OCI-LY1 (cell line): ENCODE data around the gene IKBKG.

Experiments
- H2AFZ ChIP-seq: fragments of 200-600 bp; sonication (generic), shearing (Covaris generic); 2 replicates; pipeline ENCODE4 v1.6.0; 2014; ENCODE audit warnings: antibody characterized with exemption, mild to moderate bottlenecking, low read length
- H3F3A ChIP-seq: fragments of 200-600 bp; sonication (generic), shearing (Covaris generic); 2 replicates; pipeline ENCODE4 v1.6.0; 2014; ENCODE audit warnings: mild to moderate bottlenecking, antibody characterized with exemption, low read length, moderate library complexity; ENCODE audit not compliant: insufficient read depth
- H3K27ac ChIP-seq: fragments of 200-600 bp; sonication (generic); 2 replicates; pipeline ENCODE4 v1.5.1; 2014; ENCODE audit warnings: low read length, mixed run types, mild to moderate bottlenecking, low read depth; ENCODE audit not compliant: poor library complexity, severe bottlenecking
- H3K27me3 ChIP-seq: fragments of 200-600 bp; sonication (generic); 2 replicates; pipeline ENCODE4 v1.6.0; 2014; ENCODE audit warnings: antibody characterized with exemption, mild to moderate bottlenecking, low read length, moderate library complexity; ENCODE audit not compliant: insufficient read depth
- H3K36me3 ChIP-seq: fragments of 200-600 bp; sonication (generic); 2 replicates; pipeline ENCODE4 v1.6.1; 2014; ENCODE audit warnings: mild to moderate bottlenecking, antibody characterized with exemption, low read length, moderate library complexity, mixed read lengths; ENCODE audit not compliant: insufficient read depth
- H3K4me1 ChIP-seq: fragments of 200-600 bp; sonication (generic); 2 replicates; pipeline ENCODE4 v1.5.1; 2014; ENCODE audit warnings: mild to moderate bottlenecking, low read length, moderate library complexity; ENCODE audit not compliant: insufficient read depth, severe bottlenecking
- H3K4me2 ChIP-seq: fragments of 200-600 bp; sonication (generic), shearing (Covaris generic); 2 replicates; pipeline ENCODE4 v1.6.1; 2014; ENCODE audit warnings: low read length
- H3K4me3 ChIP-seq: fragments of 200-600 bp; sonication (generic); 2 replicates; pipeline ENCODE4 v1.5.1; 2014; ENCODE audit warnings: low read length, low read depth, mild to moderate bottlenecking, mixed read lengths; ENCODE audit not compliant: poor library complexity, severe bottlenecking
- H3K79me2 ChIP-seq: fragments of 200-600 bp; shearing (Covaris generic); 2 replicates; pipeline ENCODE4 v1.6.1; 2016; ENCODE audit warnings: mixed run types, low read length, mixed read lengths; ENCODE audit not compliant: insufficient read depth
- H3K9ac ChIP-seq: fragments of 200-600 bp; sonication (generic), shearing (Covaris generic); 2 replicates; pipeline ENCODE4 v1.6.1; 2014; ENCODE audit warnings: mild to moderate bottlenecking, low read length, mixed read lengths
- H3K9me2 ChIP-seq: fragments of 200-600 bp; sonication (generic), shearing (Covaris generic); 2 replicates; pipeline ENCODE4 v1.6.1; 2014; ENCODE audit warnings: low read depth, mild to moderate bottlenecking, low read length, mixed read lengths
- H3K9me3 ChIP-seq: fragments of 200-600 bp; shearing (Covaris generic); 2 replicates; pipeline ENCODE4 v1.6.1; 2014; ENCODE audit warnings: low read length, mixed read lengths
- H4K20me1 ChIP-seq: fragments of 200-600 bp; sonication (generic), shearing (Covaris generic); 2 replicates; pipeline ENCODE4 v1.6.0; 2016; ENCODE audit warnings: mild to moderate bottlenecking, low read length; ENCODE audit not compliant: insufficient read depth
- EZH2 ChIP-seq: fragments of 200-600 bp; sonication (generic), shearing (Covaris generic); IDR thresholded peaks from 2 replicates; pipeline ENCODE4 v1.8.0; 2017; ENCODE audit warnings: borderline replicate concordance, mixed run types, mild to moderate bottlenecking, antibody characterized with exemption, low read length, moderate library complexity, mixed read lengths
- TF ChIP-seq, protein P1 (sequence below): fragments of 200-600 bp; sonication (generic), shearing (Covaris generic); IDR thresholded peaks from 2 replicates; pipeline ENCODE4 v1.5.1; 2017; ENCODE audit warnings: mild to moderate bottlenecking, antibody characterized with exemption, low read length, moderate library complexity, mixed read lengths

IKBKG gene

DNA sequence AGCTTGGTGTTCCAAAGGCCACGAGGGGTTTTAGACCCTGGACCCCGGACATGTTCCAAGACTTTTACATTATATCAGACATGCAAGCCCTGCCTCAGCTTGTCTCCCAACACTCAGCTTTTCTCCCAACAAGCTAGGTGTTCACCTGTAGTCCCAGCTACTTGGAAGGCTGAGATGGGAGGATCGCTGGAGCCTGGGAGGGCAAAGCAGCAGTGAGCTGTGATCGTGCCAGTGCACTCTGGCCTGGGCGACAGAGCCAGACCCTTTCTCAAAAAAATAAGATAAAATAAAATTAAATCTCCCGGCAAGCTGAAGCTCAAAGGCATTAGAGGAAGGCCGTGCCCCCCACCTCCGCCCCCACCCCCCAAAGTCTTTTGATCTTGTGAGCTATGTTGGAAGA, 51.2 kb downstream of the IKBKG start:
- Histone ChIP-seq H3K9ac (no peak overlapping the region), H3K27ac (no peak overlapping the region), H3K36me3 (no peaks in the 10 kb centered on the region), H3K27me3 (no peaks in the 10 kb centered on the region), H3K79me2 (no peaks in the 10 kb centered on the region), H3F3A (no peaks in the 10 kb centered on the region), H4K20me1 (no peaks in the 10 kb centered on the region), H3K4me3 (no peak overlapping the region), H3K9me3 (no peaks in the 10 kb centered on the region), H3K9me2 (no peaks in the 10 kb centered on the region), H3K4me1 (no peaks in the 10 kb centered on the region), H2AFZ (no peak overlapping the region), H3K4me2 (no peak overlapping the region)
- TF ChIP-seq, protein P1, sequence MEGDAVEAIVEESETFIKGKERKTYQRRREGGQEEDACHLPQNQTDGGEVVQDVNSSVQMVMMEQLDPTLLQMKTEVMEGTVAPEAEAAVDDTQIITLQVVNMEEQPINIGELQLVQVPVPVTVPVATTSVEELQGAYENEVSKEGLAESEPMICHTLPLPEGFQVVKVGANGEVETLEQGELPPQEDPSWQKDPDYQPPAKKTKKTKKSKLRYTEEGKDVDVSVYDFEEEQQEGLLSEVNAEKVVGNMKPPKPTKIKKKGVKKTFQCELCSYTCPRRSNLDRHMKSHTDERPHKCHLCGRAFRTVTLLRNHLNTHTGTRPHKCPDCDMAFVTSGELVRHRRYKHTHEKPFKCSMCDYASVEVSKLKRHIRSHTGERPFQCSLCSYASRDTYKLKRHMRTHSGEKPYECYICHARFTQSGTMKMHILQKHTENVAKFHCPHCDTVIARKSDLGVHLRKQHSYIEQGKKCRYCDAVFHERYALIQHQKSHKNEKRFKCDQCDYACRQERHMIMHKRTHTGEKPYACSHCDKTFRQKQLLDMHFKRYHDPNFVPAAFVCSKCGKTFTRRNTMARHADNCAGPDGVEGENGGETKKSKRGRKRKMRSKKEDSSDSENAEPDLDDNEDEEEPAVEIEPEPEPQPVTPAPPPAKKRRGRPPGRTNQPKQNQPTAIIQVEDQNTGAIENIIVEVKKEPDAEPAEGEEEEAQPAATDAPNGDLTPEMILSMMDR: no peak
- no peak for TF ChIP-seq EZH2

DNA sequence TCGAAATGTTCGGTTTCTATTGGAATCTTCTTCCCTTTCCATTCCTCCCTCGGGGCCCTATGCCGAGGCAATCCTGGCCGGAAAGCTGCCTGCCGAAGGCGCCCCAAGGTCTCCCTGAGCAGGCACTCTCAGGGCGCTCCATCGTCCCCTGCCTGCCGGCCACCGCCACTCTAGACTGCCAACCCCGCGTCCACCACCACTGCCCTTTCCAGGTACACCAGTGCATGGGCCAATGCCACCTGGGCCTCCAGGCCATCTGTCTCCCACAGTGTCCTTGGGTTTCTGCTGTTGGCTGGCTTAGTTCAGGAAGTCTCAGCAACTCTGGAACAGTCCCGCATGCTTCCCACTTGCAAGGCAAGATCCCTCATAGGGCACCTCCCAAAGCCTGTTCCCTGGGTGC, 52.1 kb downstream of the IKBKG start:
- TF ChIP-seq, protein P1: no peak
- no peak for TF ChIP-seq EZH2
- no peak overlapping the region for H3K4me3 ChIP-seq
- H4K20me1 ChIP-seq: no peaks in the 10 kb centered on the region
- H3K4me2 ChIP-seq: no peak overlapping the region
- H3F3A ChIP-seq: no peaks in the 10 kb centered on the region
- H2AFZ ChIP-seq: no peak overlapping the region
- no peaks in the 10 kb centered on the region for H3K27me3 ChIP-seq
- no peaks in the 10 kb centered on the region for H3K79me2 ChIP-seq
- no peaks in the 10 kb centered on the region for H3K9me3 ChIP-seq
- no peak overlapping the region for H3K9ac ChIP-seq
- no peaks in the 10 kb centered on the region for H3K36me3 ChIP-seq
- no peak overlapping the region for H3K27ac ChIP-seq
- H3K9me2 ChIP-seq: no peaks in the 10 kb centered on the region
- no peaks in the 10 kb centered on the region for H3K4me1 ChIP-seq

DNA sequence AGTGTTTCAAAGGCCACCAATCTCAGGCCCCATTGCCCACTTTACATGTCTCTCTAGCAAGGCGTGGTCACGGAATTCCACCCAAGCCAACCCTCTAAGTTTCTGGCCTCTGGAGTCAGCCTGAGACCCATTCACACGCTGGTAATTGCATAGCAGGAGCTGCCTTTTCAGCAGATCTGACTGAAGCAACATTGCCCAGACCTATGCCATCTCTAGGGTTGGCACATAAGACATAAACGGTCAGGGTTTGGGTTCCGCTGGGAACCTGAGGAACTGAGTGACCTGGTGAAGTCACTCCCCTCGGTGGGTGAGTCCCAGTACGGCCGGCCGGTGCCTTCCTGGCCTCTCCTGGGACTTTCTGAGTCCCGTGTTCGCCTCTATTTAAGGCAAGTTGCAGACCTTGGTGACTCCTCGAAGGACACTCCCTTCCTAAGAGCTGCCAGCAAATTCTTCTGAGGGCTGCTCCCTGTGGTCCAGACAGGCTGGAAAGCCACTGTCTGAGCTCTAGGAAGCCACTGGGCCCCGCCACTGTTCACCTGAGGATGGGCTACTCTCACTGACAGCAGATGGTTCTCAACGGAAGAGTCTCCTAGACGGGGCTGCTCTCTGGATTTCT, 53.4 kb downstream of the IKBKG start:
- Histone ChIP-seq H3K4me1 (no peaks in the 10 kb centered on the region), H3K4me2 (no peak overlapping the region), H3K79me2 (no peaks in the 10 kb centered on the region), H3K9me3 (no peaks in the 10 kb centered on the region), H3F3A (no peaks in the 10 kb centered on the region), H3K4me3 (no peak overlapping the region), H3K27me3 (no peaks in the 10 kb centered on the region), H2AFZ (no peak overlapping the region), H3K27ac (no peak overlapping the region), H3K9me2 (no peaks in the 10 kb centered on the region), H3K36me3 (no peaks in the 10 kb centered on the region), H4K20me1 (no peaks in the 10 kb centered on the region), H3K9ac (no peak overlapping the region)
- no peak for TF ChIP-seq EZH2
- TF ChIP-seq, protein P1: no peak
